LNCaP clone FGC (cell line): ENCODE results near the gene BEGAIN.

Source experiments
- DNase-seq: peaks from one replicate; pipeline ENCODE4 v3.0.0-alpha.2; 2011; ENCODE audit warnings: low read depth
- H3K4me3 ChIP-seq: 2 replicates; pipeline ENCODE4 v1.5.1; 2011; ENCODE audit warnings: mild to moderate bottlenecking, low read depth, low read length, control low read depth
- TF ChIP-seq, protein P1 (sequence below): IDR thresholded peaks from 2 replicates; pipeline ENCODE4 v1.5.1; 2012; ENCODE audit warnings: mild to moderate bottlenecking; ENCODE audit not compliant: control insufficient read depth, insufficient read depth; ENCODE audit errors: extremely low read depth

The BEGAIN gene

DNA sequence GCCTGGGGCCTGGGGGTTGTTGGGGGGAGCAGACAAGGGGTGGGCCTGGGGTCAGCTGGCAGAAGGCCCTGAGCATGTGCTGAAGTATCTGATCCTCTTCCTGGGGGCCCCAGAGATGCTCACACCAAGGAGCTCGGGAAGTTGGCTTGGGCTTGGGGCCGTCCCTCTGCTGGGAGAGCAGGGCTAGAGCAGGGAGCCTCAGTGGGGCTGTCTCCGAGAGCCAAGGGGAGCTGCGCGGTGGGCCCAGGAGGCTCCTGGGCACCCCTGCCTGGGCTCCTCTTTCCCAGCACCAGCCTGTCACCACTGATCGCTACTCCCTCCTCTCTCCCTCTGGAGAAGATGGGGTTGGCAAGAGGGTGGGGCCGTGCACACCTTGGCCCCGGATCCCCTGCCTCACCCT, 28.3 kb downstream of the BEGAIN start:
- no peak overlapping the region for H3K4me3 ChIP-seq
- no peak for DNase-seq
- TF ChIP-seq, protein P1, sequence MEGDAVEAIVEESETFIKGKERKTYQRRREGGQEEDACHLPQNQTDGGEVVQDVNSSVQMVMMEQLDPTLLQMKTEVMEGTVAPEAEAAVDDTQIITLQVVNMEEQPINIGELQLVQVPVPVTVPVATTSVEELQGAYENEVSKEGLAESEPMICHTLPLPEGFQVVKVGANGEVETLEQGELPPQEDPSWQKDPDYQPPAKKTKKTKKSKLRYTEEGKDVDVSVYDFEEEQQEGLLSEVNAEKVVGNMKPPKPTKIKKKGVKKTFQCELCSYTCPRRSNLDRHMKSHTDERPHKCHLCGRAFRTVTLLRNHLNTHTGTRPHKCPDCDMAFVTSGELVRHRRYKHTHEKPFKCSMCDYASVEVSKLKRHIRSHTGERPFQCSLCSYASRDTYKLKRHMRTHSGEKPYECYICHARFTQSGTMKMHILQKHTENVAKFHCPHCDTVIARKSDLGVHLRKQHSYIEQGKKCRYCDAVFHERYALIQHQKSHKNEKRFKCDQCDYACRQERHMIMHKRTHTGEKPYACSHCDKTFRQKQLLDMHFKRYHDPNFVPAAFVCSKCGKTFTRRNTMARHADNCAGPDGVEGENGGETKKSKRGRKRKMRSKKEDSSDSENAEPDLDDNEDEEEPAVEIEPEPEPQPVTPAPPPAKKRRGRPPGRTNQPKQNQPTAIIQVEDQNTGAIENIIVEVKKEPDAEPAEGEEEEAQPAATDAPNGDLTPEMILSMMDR = no peak

DNA sequence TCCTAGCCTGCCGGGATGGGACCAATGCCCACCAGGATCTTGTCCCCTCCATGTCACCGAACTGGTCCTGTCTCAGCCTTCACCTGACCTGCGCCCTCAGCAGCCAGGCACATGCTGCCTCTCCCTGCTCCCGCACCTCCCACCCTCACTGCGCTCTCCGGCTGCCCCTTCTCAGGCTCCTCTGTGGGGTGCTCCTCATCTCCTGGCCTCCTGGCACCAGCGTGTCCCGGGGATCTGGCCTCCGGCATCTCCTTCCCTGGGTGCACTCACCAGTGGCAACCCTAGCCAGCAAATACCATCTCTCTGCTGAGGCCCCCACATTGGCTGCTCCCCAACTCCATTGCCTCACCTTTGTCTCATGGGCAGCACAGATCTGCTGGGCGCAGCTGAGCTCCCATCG, 29.0 kb downstream of the BEGAIN start:
- H3K4me3 ChIP-seq = no peak overlapping the region
- DNase-seq = no peak
- TF ChIP-seq, protein P1 = no peak

DNA sequence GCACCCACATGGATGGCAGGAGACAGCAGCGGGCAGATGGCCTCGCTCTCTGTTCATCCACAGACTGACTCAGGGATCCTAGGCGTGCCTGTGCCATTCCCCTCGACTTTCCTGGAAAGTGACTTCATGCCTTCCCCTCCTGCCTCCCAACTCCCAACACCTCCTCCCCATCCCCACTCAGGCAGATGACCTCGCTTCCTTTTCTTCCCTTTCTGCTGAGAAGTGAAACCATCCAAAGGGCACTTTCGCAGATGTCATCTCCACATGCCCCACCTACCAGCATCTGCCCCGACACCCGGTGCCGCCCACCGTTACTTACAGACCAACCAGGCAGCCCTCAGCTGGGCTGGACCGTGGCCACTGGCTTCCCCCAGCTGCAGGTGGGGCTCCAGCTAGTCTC, 29.6 kb downstream of the BEGAIN start:
- TF ChIP-seq, protein P1 = no peak

DNA sequence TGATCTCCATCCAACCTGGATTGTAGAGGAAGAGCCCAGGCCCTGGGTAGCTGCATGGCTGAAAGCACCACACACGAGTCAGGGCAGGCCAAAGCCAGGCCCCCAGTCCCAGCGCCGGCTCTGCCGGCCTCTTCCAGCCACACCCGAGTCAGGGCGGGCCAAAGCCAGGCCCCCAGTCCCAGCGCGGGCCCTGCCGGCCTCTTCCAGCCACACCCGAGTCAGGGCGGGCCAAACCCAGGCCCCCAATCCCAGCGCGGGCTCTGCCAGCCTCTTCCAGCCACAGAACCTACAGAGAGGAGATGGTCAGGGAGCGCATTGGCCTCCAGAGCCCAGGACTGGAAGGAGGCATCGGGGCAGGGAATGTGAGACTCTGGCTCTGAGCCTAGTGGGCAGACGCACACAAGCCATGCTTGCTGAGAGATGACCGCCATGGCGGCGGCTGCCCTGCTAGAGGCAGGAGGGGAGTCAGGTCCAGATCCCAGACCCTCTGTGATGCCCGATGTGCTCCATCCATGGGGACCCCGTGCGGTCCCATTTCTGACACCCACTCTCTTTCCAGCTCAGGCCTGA, 30.2 kb downstream of the BEGAIN start:
- DNase-seq = no peak
- H3K4me3 ChIP-seq = no peak overlapping the region
- TF ChIP-seq, protein P1 = no peak

More for the DNA sequence above, 29.6 kb downstream of the BEGAIN start:
- H3K4me3 ChIP-seq = no peak overlapping the region
- DNase-seq = no peak

DNA sequence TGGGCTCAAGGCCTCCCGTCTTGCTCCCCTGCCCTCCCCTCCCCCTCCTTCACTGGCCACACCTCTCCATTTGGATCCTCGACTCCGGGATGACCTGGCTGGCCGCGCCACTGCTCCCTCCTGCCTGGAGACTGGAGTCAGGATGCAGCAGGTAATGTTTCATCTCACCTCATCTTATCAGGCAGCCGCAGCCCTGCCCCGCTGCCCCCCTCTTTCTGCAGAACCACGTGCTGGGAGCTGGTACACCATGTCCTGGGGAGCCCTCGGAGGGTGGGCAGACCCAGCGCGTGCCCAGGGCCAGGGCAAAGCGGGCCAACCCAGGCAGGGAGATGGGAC, 31.1 kb downstream of the BEGAIN start:
- no peak overlapping the region for H3K4me3 ChIP-seq
- TF ChIP-seq, protein P1 = no peak
- no peak for DNase-seq

DNA sequence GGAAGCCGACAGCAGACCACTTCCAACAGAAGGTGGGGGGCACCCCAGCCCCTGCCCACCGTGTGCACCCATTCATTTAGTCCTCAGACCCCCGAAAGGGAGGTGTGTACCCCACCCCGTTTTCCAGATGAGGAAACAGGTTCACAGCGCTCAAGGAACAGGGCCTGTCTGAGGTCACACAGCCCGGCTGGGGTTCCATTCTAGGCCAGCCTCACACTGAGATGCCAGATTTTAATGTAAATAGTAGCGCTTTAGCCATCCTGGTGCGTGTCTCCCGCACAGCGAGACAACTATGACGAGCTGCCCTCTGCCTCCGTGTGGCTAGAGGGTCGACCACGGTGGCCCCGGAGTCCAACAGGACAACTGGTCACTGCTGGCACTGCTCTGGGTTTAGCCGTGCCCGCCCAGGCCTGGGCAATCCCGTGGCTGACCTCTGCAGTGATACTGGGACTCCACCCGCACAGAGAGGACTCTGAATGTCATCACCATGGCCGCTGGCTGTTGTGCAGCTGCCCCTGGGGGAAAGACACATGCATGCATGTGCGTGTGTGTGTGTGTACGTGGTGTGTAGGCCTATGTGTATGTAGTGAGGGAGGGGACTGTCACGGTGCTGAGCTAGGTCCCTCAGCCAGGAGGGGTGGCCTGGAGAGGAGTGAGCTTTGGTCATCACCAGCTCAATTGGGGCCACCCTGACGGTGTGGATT, 31.6 kb downstream of the BEGAIN start:
- no peak overlapping the region for H3K4me3 ChIP-seq
- DNase-seq = no peak
- TF ChIP-seq, protein P1 = no peak

DNA sequence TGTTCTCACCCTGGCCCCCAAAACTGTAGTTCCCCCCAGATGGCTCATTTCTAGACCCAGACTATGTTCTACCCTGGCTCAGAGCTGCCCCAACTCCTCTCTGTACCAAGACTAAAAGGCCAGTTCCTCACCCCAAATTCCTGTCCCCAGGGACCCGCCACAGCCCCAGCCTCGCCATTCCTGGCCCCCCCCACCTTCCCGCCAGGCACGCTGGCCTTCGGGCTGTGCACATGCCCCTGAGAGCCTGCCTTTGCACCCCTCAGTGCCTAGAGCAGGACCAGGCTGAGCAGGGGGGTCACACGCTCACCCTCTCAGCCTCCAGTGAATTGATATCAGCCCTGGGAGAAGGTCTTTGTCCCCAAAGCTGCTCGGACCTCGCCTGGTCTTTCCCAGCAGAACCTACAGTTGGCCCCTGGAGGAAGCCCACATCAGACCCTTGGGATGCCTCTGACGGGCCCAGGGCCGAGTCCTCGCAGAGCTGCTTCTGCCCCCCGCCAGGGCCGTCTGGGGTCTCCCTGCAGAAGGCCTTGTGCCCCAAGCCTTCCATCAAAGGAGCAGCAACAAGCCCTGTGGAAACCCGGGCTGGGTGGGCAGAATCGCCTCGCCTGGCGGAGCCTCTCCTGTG, 32.4 kb downstream of the BEGAIN start:
- DNase-seq = no peak
- TF ChIP-seq, protein P1 = no peak
- H3K4me3 ChIP-seq = no peak overlapping the region
